Measurements from ENCODE around the gene ENAH.

DNA sequence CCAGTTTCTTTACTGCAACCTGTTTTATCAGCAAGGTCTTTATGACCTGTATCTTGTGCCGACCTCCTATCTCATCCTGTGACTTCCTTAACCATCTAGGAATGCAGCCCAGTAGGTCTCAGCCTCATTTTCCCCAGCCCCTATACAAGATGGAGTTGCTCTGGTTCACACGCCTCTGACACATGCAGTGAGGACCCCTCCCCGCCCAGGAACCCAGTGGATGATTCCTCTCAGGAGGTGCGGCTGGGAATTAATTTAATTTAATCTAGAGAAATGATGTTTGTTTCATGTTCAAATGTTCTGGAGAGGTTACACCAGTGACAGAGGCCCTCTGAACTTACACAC is 186.1 kb downstream of the ENAH start:
- TF ChIP-seq, protein P1, sequence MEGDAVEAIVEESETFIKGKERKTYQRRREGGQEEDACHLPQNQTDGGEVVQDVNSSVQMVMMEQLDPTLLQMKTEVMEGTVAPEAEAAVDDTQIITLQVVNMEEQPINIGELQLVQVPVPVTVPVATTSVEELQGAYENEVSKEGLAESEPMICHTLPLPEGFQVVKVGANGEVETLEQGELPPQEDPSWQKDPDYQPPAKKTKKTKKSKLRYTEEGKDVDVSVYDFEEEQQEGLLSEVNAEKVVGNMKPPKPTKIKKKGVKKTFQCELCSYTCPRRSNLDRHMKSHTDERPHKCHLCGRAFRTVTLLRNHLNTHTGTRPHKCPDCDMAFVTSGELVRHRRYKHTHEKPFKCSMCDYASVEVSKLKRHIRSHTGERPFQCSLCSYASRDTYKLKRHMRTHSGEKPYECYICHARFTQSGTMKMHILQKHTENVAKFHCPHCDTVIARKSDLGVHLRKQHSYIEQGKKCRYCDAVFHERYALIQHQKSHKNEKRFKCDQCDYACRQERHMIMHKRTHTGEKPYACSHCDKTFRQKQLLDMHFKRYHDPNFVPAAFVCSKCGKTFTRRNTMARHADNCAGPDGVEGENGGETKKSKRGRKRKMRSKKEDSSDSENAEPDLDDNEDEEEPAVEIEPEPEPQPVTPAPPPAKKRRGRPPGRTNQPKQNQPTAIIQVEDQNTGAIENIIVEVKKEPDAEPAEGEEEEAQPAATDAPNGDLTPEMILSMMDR (conservative IDR thresholded peaks at IDR 0.05 in 1 of 2, IDR thresholded peaks at IDR 0.05 in 1 of 2; ENCODE audit: extremely low read depth in 1 of 2, insufficient read depth in 1 of 2, low read depth in 1 of 2, low read length in 2 of 2), result no peak
- no peak for TF ChIP-seq EZH2 (IDR thresholded peaks at IDR 0.05; ENCODE audit: borderline replicate concordance, low read length)

Measured in mammary epithelial cell (primary cell).